HG03135 (cell line): Measurements from ENCODE around the gene ZNF668.
"Not testable (repeated sequence)": the region's sequence is repeated elsewhere in the genome, so short reads cannot be mapped to it uniquely, and the experiment has no call there.

Experiments
- ATAC-seq: cut with Tn5 transposase; IDR thresholded peaks from one replicate; pipeline ENCODE4 v1.9.1; 2021; ENCODE audit warnings: mild to moderate bottlenecking, moderate library complexity; ENCODE audit not compliant: unreplicated experiment

The ZNF668 gene

DNA sequence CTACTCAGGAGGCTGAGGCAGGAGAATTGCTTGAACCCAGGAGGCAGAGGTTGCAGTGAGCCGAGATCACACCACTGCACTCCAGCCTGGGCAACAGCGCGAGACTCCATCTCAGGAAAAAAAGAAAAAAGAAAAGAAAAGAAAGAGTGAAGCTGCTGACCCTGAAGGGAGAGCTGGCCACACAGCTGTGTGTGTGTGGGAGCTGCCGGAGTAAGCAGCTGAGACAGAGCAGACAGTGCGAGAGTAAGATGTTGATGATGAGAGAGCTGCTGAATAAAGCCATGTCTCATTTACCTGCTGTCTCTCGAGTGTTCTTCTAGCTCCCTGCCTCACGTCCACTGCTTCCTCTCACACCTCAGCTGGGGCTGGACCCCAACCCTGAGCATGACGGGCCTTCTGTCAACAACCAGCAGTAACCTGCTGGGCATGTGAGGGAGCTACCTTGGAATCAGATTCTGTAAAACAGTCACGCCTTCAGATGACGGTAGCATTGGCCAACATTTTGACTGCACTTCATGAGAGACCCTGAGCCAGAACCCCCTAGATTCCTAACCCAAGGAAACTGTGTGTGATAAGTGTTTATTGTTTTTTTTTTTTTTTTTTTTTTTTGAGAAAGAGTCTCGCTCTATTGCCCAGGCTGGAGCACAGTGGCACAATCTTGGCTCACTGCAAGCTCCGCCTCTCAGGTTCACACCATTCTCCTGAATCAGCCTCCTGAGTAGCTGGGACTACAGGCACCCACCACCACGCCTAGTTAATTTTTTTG is 27.0 kb upstream of the ZNF668 start:
- ATAC-seq = not testable (repeated sequence)

DNA sequence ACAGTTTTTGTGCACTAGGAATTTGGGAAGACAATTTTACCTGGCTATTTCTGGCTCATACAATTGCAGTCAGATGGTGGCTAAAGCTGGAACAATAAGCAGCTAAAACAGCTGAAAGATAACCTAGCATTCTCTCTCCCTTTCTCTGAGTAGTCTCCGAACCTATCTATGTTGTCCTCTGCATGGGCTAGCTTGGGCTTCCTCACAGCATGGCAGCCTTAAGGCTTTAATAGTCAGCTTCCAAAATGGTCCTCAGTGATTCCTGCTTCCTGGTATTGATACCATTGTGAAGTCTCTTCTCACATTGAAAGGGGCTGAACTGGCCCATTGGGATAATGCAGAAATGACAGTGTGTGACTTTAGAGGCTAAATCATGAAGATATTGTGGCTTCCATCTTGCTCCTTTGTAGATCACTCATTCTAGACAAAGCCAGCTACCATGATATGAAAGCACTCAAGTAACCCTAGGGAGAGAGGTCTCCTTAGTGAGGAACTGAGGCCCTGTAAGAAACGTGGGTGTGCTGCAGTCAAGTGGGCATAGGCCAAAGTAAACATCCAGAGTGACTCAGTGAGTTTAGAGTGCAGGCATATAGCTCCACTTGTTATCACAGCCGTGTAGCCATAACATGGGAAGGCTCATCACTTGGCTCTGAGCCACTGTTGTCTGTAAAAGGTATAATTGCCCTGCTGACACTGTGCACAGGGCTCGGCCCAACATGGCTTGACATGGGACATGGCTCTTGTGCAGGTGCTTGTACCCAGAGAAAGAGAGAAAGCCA is 26.0 kb upstream of the ZNF668 start:
- ATAC-seq = no peak

DNA sequence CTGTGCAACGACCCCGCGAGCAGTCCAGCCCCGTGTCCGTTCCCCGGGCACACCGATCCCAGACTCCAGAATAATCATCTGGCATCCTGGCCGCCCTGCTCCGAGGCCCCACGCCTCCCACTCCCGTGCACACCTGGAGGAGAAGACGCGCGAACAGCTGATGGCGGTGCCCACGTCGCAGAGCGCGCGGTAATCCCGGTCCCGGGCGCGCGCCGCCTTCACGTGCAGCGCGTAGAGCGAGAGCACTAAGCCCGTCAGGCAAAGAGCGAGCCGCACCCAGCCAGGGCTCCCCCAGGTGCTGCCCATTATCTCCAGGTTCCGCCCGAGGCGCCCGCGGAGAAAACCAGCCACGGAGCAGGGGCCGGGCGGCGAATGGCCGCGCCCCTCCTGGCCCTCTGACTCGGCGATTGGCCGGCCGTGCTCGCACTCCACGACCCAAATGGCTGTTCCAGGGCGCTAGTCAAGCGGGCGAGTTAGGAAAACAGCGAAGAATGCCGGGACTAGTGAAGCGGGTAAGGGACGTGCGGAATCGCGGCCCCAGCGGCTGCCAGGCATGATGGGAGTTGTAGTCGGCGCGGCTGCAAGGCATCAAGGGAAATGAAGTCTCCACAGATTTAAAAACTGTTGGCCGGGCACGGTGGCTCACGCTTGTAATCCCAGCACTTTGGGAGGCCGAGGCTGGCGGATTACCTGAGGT is 20.5 kb upstream of the ZNF668 start, which contains the start of gene VKORC1:
Gene VKORC1, minus strand, starts transcription at position 374 of the 697 bp plus-strand sequence. Its CDS starts 68 bp downstream, at position 306.
- ATAC-seq = peak; percentile 75

DNA sequence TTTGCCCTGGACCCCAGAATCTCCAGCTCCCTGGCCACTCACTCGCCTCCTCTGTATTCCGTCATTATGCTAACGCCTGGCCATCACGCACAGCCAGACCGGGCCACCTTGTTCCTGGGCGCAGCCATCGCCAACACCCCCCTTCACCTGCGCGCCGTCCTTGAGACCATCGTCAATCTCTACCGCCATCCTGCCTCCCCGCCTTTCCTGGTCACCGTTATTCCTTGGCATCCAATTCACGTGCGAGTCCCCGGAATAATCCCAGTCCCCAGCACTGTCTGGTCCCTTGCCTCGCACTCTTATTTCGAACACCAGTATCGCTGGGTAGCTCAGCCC is 20.0 kb upstream of the ZNF668 start:
- peak; percentile 3 for ATAC-seq

DNA sequence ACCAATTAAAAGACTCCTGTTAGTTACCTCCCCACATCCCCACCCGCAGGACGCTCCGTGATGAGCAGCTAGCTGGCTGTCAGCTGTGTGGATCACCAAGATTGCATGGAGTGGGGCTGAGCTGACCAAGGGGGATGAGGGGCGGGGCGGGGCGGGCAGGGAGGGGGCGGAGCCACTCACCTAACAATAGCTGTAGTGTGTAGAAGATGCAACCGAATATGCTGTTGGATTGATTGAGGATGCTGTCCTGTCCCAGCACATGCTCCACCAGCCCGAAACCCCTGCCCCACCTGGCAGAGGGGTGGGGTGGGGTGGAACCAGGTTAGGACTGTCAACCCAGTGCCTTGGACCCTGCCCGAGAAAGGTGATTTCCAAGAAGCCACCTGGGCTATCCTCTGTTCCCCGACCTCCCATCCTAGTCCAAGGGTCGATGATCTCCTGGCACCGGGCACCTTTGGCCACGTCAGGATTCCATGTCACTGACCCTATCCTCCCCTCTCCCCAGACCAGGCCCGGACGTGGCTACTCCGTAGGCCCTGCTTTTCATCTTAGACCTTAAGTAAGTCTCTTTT is 19.2 kb upstream of the ZNF668 start:
- no peak for ATAC-seq

DNA sequence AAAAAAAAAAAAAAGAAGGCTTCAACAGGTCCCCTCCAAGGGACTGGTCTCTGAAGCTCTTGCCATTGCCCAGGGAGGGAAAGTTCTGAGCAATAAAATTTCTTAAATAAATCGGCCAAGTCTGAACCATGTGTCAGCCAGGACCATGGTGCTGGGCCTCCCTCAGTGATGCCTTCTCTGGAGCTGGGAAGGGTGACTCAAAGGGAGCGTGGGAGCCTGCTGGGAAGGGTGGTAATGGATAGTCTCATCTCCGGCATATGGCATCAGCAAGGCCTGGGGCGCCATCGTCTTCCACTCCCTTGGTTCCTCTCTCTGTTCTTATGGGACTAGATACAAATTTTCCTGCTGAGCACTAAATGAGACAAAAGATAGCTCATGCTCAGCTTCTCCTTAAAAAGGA is 18.3 kb upstream of the ZNF668 start:
- no peak for ATAC-seq

DNA sequence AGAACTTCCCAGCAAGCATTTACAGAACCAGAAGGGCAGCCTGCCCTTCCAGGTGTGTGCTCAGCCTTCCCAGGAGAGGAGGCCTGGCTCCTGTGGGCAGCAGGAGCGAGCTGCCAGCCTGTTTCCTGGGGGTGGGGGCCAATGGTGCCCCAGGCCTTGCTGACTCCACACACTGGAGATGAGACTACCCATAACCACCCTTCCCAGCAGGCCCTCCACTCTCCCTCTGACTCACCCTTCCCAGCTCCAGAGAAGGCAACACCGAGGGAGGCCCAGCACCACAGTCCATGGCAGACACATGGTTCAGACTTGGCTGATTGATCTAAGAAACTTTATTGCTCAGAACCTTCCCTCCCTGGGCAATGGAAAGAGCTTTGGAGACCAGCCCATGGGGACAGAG is 16.5 kb upstream of the ZNF668 start:
- no peak for ATAC-seq

DNA sequence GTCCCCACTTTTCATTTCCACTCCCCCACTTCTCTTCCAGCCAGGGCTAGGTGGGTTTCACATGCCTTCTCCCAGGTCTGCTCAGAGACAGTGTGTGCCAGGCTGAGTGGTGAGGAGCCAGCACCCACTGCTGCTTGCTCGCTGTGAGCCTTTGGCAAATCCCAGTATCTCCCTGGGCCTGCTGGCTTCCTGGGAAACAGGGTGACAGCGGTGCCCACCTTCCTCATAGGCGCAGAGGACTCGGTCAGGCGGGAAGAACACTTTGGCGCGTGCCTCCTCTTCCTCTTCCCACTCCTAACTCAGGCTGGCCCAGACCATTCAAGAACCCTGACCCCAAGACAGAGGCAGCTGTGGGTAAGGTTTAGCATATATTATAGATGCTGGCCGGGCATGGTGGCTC is 15.2 kb upstream of the ZNF668 start:
- no peak for ATAC-seq

DNA sequence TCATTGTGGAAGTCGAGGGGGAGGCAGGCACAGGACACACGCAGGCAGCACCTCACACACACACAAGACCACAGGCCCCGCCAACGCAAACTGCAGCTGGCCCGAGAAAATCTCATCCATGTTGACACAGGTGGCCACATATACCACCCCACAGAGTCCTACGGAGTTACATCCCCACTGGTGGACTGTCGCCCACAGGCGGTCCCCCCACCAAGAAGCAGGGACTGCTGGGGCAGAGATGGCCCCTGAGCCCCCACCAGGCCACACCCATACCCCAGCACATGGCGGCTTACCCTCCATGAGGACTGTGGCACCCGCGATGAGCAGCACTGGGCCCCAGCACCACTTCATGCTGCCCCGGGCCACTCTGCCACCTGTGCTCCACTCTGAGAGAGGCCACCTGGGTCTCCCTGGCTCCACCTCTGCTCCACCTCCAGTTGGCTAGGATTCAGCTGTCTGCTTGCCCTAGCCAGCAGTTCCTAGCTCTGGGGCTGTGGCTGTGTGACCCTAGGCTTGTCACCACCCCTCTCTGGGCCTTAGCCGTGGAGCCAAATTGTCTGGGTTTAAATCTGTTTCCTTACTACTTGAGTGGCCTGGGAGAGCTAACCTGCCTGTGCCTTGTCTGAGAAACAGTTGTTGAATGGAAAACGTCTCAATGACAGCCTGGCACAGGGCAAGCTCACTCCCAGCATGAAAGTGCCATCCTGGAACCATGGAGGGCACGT is 14.6 kb upstream of the ZNF668 start, which contains the start of gene PRSS53:
Gene PRSS53, minus strand, starts transcription at position 485 of the 725 bp plus-strand sequence. Its CDS starts 134 bp downstream, at position 351.
- ATAC-seq = no peak

DNA sequence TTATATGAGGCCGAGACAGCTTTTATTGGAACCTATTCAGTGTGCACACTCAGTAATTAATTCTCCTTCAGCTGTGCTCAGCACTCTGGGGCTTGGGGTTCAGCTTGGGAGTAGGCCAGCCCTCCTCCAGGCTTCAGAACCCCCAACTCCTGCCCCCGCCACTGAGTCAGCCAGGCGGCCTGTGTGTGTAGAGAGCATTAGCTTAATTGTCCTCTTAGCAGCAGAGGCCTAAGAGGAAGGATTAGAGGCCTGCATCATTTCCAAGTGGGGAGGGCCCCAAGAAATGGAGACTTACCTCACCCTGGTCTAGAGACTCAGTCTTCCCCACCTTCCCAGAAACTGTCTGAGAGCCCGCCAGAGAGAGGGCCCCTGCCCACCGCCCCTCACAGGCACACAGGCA is 13.9 kb upstream of the ZNF668 start:
- ATAC-seq = no peak

DNA sequence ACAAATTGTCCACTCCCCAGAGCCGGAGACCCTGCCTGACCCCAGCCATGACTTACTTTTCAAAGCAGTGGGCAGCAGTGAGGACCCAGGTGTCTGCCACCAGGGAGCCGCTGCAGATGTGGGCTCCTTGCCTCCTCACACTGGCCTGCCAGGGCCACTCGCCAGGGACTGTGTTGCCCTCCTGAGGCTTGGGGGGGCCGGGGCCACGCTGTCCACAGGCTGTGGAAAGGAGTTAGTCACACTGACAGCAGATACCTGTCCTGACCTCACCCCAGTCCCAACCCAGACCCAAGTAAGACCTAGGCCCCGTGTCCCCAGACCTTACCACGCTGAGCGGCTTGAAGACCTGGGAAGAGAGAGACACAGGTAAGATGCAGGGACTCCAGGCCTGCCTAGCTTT is 13.4 kb upstream of the ZNF668 start:
- ATAC-seq = no peak

DNA sequence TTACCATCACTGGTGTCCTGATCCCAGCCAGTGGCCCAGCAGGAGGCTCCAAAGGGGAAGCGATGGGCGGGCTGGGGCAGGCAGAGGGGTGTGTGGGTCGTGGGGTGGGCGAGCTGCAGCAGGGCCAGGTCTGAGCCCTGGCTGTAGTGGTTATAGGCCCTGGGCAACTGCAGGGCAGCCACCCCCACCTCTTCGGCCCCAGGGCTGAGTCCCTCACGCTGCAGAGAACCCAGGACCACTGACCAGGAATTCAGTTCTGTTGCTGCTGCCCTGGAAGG is 12.5 kb upstream of the ZNF668 start:
- no peak for ATAC-seq

DNA sequence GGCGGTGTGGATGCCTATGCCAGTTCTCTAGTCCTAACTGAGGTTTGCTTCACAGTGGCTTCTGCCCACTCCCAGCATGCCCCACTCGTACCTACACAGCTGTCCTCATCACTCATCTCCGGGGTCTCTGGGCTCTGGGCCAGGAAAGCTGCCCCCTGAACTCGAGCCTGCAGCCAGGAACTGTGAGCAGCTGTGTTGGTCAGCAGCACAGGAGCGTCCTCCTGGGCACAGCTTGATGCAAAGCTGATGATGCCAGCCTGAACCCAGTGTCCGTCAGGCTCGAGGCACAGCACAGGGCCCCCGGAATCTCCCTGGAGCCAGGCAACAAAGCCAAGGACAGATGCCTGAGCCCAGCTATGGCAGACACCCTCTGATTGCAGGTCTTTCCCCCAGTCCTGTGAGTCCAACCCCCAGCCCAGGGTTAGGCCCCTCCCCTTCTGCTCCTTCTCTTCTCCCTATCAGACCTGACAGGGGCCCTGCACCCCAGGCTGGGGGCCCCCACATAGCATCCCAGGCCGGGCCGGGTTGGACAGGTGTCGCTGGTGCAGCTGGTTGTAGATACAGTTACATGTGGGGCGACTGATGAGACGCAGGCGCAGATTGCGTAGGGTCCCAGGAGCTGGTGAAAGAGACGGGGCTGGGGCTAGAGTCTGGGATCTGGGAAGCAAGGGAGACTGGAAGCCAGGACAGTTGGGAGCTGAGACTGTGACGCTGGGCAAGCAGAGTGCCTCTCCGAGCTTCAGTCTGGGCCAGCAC is 12.0 kb upstream of the ZNF668 start:
- no peak for ATAC-seq

DNA sequence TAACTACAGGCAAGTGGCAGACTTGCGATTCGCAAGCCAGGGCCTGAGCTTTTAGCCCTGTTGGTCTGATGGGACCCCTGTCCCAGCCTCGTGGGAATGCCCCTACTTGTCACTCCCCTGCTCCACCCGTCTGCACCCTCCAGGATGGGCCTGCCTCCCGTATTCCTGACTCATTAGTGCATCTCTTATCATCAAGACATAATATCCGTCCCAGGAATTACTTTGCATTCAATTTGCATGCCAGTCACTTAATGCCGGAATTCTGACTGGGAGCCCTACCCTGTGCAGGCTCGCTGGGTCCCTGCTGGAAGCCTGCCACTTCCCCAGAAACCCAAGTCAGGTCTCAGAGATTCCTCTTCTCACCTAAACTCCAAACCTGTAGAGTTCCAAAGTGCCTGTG is 11.4 kb upstream of the ZNF668 start:
- no peak for ATAC-seq

DNA sequence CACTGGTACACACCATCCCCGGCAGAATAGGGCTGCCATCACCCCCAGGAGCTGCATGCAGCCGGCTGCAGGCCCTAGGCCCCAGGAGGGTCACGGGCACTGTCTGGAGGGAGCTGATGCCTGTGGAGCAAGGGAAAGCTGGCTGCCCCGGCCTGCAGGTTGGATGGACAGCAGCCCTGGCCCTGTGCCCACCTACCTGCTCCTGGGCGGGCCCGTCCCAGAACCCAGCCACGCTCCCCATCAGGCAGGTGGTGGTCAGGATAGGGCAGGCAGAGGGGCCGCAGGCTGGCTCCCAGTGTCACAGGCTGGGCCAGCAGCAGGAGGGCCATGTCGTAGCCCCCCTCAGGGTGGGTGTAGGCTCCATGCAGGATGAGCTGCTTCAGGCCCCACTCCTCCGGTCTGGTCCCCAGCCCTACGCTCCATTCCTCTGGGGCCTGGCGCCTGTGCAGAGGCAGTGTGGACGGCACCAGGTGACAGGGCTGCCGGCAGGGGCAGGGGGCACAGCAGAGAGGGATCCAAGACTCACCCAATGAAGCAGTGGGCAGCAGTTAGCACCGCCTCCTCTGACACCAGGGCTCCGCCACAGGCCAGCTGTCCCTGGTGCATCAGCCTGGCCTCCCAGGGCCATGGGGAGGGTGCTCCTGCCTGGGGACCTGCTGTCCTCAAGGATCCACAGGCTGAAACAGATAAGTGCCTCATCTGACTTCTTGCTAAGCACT is 10.7 kb upstream of the ZNF668 start:
- ATAC-seq = no peak

DNA sequence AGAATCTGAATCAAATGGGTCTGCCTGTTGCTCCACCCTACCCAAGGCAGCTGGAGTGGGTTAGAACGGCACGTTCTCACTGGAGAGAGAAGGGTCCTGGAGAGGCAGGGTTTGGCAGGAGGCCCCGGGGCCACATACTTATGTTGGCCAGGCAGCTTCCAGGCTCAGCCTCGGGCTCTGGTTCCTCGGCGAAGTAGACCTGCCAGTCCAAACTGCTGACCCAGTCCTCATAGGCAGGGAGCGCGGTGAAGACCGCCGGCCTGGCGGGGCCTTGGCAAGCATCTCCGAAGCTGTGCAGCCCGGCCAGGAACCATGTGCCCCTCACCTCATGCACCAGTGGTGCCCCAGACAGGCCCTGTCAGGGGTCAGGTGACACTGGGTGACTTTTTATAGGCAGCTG is 9.9 kb upstream of the ZNF668 start:
- no peak for ATAC-seq

DNA sequence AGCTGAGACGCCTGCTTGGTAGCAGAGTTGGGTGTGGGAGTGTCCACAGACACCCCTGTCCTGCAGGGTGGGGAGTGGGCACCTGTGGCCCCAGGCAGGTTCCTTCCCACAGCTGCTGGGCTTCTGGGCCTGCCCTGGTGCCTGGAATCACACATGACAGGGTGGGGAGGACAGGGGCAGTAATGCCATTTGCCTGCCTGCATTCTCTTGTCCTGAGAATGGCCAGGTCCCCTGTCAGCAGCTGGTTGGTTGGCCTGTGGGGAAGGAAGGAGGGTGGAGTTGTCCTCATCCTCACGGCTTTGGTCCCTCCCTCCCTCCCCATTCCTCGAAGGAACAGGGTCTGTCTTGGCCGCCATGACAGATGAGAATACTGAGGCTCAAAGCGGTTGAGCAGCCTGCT is 9.5 kb upstream of the ZNF668 start:
- no peak for ATAC-seq

DNA sequence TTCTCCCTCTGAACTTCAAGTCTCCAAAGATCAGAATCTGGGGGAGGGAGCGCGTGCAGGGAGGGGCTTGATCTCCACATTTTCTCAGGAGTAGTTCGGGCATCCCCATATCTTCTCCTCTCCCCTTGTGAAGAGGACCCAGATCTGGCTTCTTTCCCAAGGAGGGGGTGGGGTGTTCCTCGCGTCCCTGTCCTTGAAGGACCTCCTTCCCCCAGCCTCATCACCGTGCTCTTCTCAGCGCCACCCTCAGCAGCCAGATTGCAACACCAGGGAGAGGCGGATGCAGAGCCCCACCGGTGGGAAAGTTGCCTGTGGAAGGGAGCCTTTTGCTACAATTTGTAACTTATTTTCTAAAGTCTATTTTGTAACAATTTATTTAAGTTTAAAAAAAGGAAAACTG is 9.0 kb upstream of the ZNF668 start:
- no peak for ATAC-seq

DNA sequence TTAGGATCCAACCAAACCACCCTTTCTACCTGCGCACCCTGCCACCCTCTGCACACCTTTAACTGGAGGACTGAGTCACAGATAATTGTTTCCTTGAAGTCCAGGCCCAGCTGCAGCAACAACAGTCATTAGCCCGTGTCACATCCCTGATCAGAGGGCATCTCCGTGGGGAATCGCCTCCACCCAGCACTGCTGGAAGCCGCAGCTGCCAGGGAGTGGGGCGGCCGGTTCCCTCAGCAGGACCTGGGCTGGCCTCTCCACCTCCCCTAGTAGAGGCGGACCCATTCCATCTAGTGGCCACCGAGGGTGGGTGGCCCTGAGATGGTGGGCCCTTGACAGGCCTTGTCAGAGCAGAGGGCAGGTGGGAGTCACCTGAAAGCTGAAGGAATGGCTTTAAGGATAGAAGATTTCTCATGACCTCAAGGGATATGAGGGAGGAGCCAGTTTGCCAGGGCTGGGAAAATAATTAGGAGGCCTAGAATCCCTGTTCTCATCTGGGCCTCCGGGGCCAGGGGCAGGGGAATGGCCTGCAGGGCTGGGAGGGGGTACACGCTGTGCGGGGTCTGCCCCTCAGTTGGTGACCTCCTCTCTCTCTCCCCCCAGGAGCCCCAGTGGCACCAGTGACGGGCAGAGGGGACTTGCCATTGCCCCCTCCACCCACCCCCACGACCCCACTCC is 8.5 kb upstream of the ZNF668 start:
- ATAC-seq = no peak
